Mesothelial cell of epicardium (in vitro differentiated cells): ENCODE measurements around the gene N4BP3. TPM values are rescaled to one million over a fixed set of nuclear protein-coding genes. Genes with fewer than 3 reads are reported as not detected.
"Not testable (repeated sequence)": the region's sequence is repeated elsewhere in the genome, so short reads cannot be mapped to it uniquely, and the experiment has no call there.

ENCODE experiments used
- DNase-seq, 2 experiments: peaks; one replicate each; pipeline ENCODE4 v3.0.0; 2021; ENCODE audit warnings: low spot score in 2 of 2; ENCODE audit not compliant: unreplicated experiment in 2 of 2
- H3K27ac Mint-ChIP-seq: 2 replicates; pipeline ENCODE4 v1.8.0; 2021; ENCODE audit warnings: mixed read lengths
- H3K27me3 Mint-ChIP-seq: 2 replicates; pipeline ENCODE4 v1.8.0; 2021; ENCODE audit warnings: low read depth, mixed read lengths
- H3K36me3 Mint-ChIP-seq: 2 replicates; pipeline ENCODE4 v1.8.0; 2021; ENCODE audit warnings: mixed read lengths
- H3K4me1 Mint-ChIP-seq: 2 replicates; pipeline ENCODE4 v1.8.0; 2021; ENCODE audit warnings: mixed read lengths
- H3K4me3 Mint-ChIP-seq: 2 replicates; pipeline ENCODE4 v1.8.0; 2021; ENCODE audit warnings: mild to moderate bottlenecking, moderate library complexity, mixed read lengths
- H3K9me3 Mint-ChIP-seq: 2 replicates; pipeline ENCODE4 v1.8.0; 2021; ENCODE audit warnings: mixed read lengths
- CTCF ChIP-seq: fragments of 200-600 bp; sonication (generic); IDR thresholded peaks from one replicate; pipeline ENCODE4 v1.5.0; 2021; ENCODE audit warnings: antibody characterized with exemption; ENCODE audit not compliant: unreplicated experiment
- total RNA-seq: library from RNA; stranded (reverse); gene quantifications from 3 replicates; pipeline ENCODE4 v1.2.1, GENCODE V29; 2021

Gene N4BP3
- total RNA-seq, 1 donor from 2014 or later, result 1.8 TPM

GRCh38 chr5:178072749-178073148, 40.6 kb upstream of the N4BP3 start:
- Mint-ChIP-seq H3K9me3 (no peaks in the 10 kb centered on the region), H3K4me3 (no peak overlapping the region), H3K4me1 (peaks cover 2% of the 10 kb centered on the region), H3K27ac (no peak overlapping the region), H3K36me3 (no peaks in the 10 kb centered on the region), H3K27me3 (peaks cover 20% of the 10 kb centered on the region)
- TF ChIP-seq CTCF, result no peak
- no peak for DNase-seq

- peaks cover 9% of the 10 kb centered on the region for H3K27me3 Mint-ChIP-seq
- H3K4me3 Mint-ChIP-seq, result no peak overlapping the region
- H3K27ac Mint-ChIP-seq, result no peak overlapping the region
- TF ChIP-seq CTCF, result no peak
- H3K4me1 Mint-ChIP-seq, result peaks cover 2% of the 10 kb centered on the region
- no peaks in the 10 kb centered on the region for H3K9me3 Mint-ChIP-seq
- no peaks in the 10 kb centered on the region for H3K36me3 Mint-ChIP-seq
- DNase-seq, result no peak
These were observed 38.9 kb upstream of the N4BP3 start for GRCh38 chr5:178074266-178074952.

GRCh38 chr5:178076965-178077364, 36.4 kb upstream of the N4BP3 start:
- not testable (repeated sequence) for H3K27me3 Mint-ChIP-seq, H3K27ac Mint-ChIP-seq, H3K4me3 Mint-ChIP-seq, H3K4me1 Mint-ChIP-seq, H3K9me3 Mint-ChIP-seq, DNase-seq, H3K36me3 Mint-ChIP-seq

DNA sequence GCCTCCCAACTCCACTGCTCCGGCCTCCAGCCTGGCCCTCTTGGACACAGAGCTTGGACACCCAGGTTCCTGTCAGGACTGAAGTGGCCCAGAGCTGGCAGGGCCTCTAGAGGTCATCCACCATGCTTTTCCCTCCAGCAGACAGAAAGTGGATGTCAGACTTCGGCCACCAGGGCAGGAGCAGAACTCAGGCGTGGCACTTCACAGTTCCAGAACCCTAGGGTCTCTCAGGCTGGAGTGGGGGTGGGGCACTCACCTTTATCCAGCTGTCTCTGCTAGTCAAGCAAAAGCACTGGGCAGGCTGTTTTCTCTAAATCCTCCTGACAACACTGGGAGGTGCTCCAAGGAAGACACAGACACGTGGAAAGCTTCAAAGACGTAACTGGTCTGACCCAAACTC, 35.6 kb upstream of the N4BP3 start:
- peaks cover 8% of the 10 kb centered on the region for H3K27me3 Mint-ChIP-seq
- DNase-seq, result no peak

DNA sequence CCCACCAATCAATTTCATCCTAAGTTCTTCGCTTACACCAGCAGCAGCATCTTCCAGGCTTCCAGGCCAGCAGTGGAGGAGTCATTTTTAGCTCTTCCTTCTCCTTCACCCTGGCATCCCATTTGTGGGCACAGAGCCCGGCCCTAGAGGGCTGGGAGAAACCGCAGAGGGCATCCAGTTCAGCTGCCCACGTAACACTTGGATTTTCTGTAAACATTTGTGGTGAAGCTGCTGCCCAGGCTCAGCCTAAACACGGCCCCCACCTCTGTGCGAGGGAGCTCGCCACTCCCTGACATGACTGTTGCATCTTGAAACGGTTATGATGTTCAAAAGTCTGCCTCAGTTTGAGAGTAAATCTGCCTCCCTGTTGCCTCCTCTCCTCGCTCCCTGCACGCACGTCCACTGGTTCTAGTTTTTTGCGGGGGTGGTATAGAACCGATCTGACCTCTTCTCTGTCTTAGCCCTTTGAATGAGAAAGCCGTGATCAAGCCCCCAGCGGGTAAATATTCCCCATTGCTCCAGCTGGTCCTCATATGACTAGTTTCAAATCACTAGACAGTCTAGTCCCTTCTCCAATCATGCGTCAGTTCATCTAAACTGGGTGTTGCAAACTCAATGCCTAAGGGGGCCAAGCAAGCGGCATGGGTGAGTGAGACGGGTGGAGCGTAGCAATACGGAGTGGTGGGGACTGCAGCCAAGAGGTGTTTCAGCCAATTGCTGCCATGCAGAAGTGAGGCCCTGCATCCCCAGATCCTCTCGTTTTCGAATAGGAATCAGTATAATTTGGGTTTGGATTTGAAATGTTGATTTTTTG, 34.9 kb upstream of the N4BP3 start:
- Mint-ChIP-seq H3K27ac (no peak overlapping the region), H3K36me3 (no peaks in the 10 kb centered on the region), H3K27me3 (peaks cover 8% of the 10 kb centered on the region), H3K4me3 (no peak overlapping the region), H3K4me1 (peaks cover 10% of the 10 kb centered on the region), H3K9me3 (no peaks in the 10 kb centered on the region)
- DNase-seq, result no peak
- TF ChIP-seq CTCF, result no peak

More for the DNA sequence above, 35.6 kb upstream of the N4BP3 start:
- H3K36me3 Mint-ChIP-seq, result no peaks in the 10 kb centered on the region
- no peak overlapping the region for H3K4me3 Mint-ChIP-seq
- H3K4me1 Mint-ChIP-seq, result peaks cover 9% of the 10 kb centered on the region
- no peak for TF ChIP-seq CTCF
- H3K9me3 Mint-ChIP-seq, result no peaks in the 10 kb centered on the region
- H3K27ac Mint-ChIP-seq, result no peak overlapping the region

DNA sequence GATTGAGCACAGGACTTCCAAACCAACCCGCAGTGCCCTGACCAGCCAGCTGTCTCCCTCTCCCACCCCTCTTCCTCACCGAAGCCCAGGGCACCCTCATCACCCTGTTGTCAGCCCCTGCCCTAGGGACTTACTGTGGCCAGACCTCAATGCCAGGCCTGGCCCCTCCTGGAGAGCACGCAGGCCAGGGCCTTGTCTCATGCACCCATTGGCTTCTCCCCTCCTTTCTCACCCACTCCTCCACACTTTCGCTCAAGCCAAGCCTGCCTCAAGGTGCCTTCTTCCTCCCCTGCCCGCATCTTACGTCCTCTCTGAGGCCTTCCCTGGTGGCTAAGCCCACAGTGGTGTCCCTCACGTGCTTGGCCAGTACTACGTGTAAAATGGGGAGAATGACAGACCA, 33.3 kb upstream of the N4BP3 start:
- H3K4me3 Mint-ChIP-seq, result no peak overlapping the region
- H3K4me1 Mint-ChIP-seq, result peaks cover 16% of the 10 kb centered on the region
- no peaks in the 10 kb centered on the region for H3K36me3 Mint-ChIP-seq
- H3K27ac Mint-ChIP-seq, result no peak overlapping the region
- no peak for DNase-seq
- TF ChIP-seq CTCF, result no peak
- peaks cover under 1% of the 10 kb centered on the region for H3K27me3 Mint-ChIP-seq
- H3K9me3 Mint-ChIP-seq, result no peaks in the 10 kb centered on the region
